ENCODE data around the gene SLC6A3.

DNA sequence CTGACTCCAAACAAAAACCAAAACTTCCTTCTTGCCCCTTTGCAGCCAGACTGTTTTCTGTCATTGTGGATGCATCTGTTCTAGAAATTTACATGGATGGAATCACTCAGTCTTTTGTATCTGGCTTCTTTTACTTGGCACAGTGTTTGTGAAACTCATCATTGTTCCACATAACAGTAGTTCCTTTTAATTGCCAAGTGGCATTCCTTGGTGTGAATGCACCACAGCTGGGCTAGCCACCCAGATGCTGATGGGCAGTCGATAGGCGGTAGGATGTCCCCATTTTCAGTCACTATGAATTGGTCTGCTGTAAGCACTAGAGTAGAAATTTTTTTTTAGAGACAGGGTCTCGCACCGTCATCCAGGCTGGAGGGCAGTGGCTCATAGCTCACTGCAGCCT lies 94.1 kb downstream of the SLC6A3 start:
- TF ChIP-seq POLR2A (IDR thresholded peaks at IDR 0.05), result no peak
- no peak for TF ChIP-seq CTCF (IDR thresholded peaks at IDR 0.05 in 4 of 5, conservative IDR thresholded peaks at IDR 0.05 in 1 of 5)
